Suprapubic skin (tissue), 4 donors: ENCODE data around the gene HAND1. TPM values are rescaled to one million over a fixed set of nuclear protein-coding genes. Genes with fewer than 3 reads are reported as not detected.
A peak's percentile ranks its signal among the peaks of the same experiment; 100 is the strongest.

Source experiments
- DNase-seq, 2 donors: peaks; one replicate each; pipeline ENCODE4 v3.0.0-alpha.2; 2019; ENCODE audit warnings: low spot score in 2 of 2
- H3K27ac ChIP-seq: fragments of 200-600 bp; sonication (generic); one replicate; pipeline ENCODE4 v1.5.1; 2019
- H3K27me3 ChIP-seq: fragments of 200-600 bp; sonication (generic); one replicate; pipeline ENCODE4 v1.5.1; 2019
- H3K36me3 ChIP-seq: fragments of 200-600 bp; sonication (generic); one replicate; pipeline ENCODE4 v1.5.1; 2019
- H3K4me1 ChIP-seq: fragments of 200-600 bp; sonication (generic); one replicate; pipeline ENCODE4 v1.5.1; 2019
- H3K4me3 ChIP-seq: fragments of 200-600 bp; sonication (generic); one replicate; pipeline ENCODE4 v1.5.1; 2019; ENCODE audit warnings: mild to moderate bottlenecking
- H3K9me3 ChIP-seq: fragments of 200-600 bp; sonication (generic); one replicate; pipeline ENCODE4 v1.5.1; 2019
- EP300 ChIP-seq: sonication (generic); formaldehyde crosslinking; IDR thresholded peaks from one replicate; pipeline ENCODE4 v1.6.1; 2017; ENCODE audit warnings: antibody characterized with exemption
- POLR2A ChIP-seq, 2 donors: fragments of 450-650 bp; IDR thresholded peaks; one replicate each; pipeline ENCODE4 v1.6.1; 2017; ENCODE audit warnings: antibody characterized with exemption in 2 of 2, mild to moderate bottlenecking in 2 of 2, moderate library complexity in 2 of 2
- POLR2AphosphoS5 ChIP-seq, 3 donors: sonication (generic); formaldehyde crosslinking; IDR thresholded peaks; one replicate each; pipeline ENCODE4 v1.6.1; 2017; ENCODE audit warnings: antibody characterized with exemption in 3 of 3
- WGBS: methylation state at CpG from one replicate; pipeline ENCODE4 v1.1.5; 2018; 5-methylcytosine and 5-hydroxymethylcytosine counted together
- total RNA-seq, 4 donors: library from RNA; depleted of rRNA; stranded (reverse); fragments of >200 nt; gene quantifications; one replicate each; pipeline ENCODE4 v1.1.0, GENCODE V29; 2016
- TF ChIP-seq, protein P1 (sequence below), 2 donors: fragments of 200-600 bp in 1 of 2; fragments of 450-650 bp in 1 of 2; sonication (generic) in 1 of 2; IDR thresholded peaks; one replicate each; pipeline ENCODE4 v1.5.1; 2016 to 2019; ENCODE audit warnings: antibody characterized with exemption in 2 of 2, mild to moderate bottlenecking in 1 of 2, moderate library complexity in 1 of 2

Gene HAND1
- total RNA-seq, 4 donors from 2014 or later = not detected

DNA sequence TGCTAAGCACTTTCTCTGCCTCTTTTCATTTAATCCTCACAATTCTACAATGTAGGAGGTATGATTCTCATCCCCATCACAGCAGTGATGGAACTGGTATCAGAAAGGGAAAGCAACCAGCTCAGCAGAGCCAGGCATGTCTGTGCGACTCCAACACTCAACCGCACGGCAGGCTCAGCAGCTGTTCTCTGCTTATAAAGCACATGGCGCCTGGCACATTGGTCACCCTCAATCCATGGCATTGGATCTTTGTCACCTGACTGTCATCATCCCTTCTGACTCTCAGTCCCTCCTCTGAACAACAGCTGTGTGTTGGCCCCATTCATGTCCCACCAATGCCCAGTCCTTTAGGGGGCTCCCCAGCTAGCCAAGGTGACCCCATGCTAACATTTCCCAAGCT, 45.1 kb upstream of the HAND1 start:
- H3K4me1 ChIP-seq = peaks cover 11% of the 10 kb centered on the region
- TF ChIP-seq EP300 (no peak), POLR2AphosphoS5 (IDR thresholded peaks at IDR 0.05) (no peak), POLR2A (IDR thresholded peaks at IDR 0.05) (no peak)
- TF ChIP-seq, protein P1, sequence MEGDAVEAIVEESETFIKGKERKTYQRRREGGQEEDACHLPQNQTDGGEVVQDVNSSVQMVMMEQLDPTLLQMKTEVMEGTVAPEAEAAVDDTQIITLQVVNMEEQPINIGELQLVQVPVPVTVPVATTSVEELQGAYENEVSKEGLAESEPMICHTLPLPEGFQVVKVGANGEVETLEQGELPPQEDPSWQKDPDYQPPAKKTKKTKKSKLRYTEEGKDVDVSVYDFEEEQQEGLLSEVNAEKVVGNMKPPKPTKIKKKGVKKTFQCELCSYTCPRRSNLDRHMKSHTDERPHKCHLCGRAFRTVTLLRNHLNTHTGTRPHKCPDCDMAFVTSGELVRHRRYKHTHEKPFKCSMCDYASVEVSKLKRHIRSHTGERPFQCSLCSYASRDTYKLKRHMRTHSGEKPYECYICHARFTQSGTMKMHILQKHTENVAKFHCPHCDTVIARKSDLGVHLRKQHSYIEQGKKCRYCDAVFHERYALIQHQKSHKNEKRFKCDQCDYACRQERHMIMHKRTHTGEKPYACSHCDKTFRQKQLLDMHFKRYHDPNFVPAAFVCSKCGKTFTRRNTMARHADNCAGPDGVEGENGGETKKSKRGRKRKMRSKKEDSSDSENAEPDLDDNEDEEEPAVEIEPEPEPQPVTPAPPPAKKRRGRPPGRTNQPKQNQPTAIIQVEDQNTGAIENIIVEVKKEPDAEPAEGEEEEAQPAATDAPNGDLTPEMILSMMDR (IDR thresholded peaks at IDR 0.05) = no peak
- H3K27ac ChIP-seq = no peak overlapping the region
- DNase-seq = no peak
- no peak overlapping the region for H3K4me3 ChIP-seq
- H3K36me3 ChIP-seq = no peaks in the 10 kb centered on the region
- H3K9me3 ChIP-seq = no peaks in the 10 kb centered on the region
- WGBS = 86% methylated on average over 4 of the region's 4 CpGs
- H3K27me3 ChIP-seq = peaks cover 16% of the 10 kb centered on the region

DNA sequence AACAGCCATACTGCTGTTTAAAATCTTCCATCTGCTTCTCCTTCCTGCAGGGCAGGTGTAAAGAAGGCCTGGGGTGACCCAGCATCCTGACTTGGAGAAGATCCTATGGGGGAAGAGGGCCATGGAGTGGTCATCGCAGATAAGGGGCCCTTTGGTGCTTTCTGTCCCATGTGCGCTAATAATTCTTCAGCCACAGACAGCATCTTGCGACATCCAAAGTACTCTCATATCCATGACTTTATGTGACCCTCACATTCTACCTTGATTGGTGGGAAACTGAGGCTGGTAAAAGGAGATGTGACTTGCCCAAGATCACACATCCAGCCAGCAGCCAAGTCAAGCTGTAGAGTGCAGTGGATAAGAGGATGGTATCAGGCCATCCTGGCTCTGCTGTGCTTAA, 44.3 kb upstream of the HAND1 start:
- Histone ChIP-seq H3K4me1 (peaks cover 11% of the 10 kb centered on the region), H3K27me3 (peaks cover 24% of the 10 kb centered on the region), H3K27ac (no peak overlapping the region), H3K4me3 (no peak overlapping the region), H3K9me3 (no peaks in the 10 kb centered on the region), H3K36me3 (no peaks in the 10 kb centered on the region)
- no peak for DNase-seq
- 92% methylated on average over 3 of the region's 3 CpGs for WGBS
- TF ChIP-seq POLR2A (IDR thresholded peaks at IDR 0.05) (no peak), POLR2AphosphoS5 (IDR thresholded peaks at IDR 0.05) (no peak), EP300 (no peak)
- TF ChIP-seq, protein P1 (IDR thresholded peaks at IDR 0.05) = no peak

DNA sequence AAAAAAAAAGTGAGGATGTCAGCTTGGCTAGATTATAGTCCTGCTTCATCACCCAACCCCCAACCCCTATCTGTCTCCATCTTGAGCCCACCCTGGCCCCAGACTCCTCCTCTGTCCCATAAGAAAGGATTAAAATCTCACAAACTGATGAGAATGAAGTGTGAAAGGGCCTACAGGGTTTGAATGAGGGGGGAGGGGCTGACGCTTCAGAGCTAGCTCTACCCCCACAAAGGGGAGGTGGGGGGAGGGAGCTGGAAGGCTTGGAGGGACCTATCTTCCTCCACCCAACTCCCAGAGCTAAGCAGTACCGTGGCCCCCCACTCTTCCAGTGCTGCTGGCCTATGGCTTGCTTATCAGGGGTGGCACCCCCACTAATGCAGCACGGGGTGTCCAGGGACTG, 43.7 kb upstream of the HAND1 start:
- Histone ChIP-seq H3K9me3 (no peaks in the 10 kb centered on the region), H3K4me1 (peaks cover 11% of the 10 kb centered on the region), H3K4me3 (no peak overlapping the region), H3K36me3 (no peaks in the 10 kb centered on the region), H3K27me3 (peaks cover 25% of the 10 kb centered on the region), H3K27ac (no peak overlapping the region)
- 68% methylated on average over 3 of the region's 3 CpGs for WGBS
- DNase-seq = no peak
- TF ChIP-seq, protein P1 (IDR thresholded peaks at IDR 0.05) = no peak
- no peak for TF ChIP-seq POLR2A (IDR thresholded peaks at IDR 0.05)
- no peak for TF ChIP-seq POLR2AphosphoS5 (IDR thresholded peaks at IDR 0.05)
- no peak for TF ChIP-seq EP300

DNA sequence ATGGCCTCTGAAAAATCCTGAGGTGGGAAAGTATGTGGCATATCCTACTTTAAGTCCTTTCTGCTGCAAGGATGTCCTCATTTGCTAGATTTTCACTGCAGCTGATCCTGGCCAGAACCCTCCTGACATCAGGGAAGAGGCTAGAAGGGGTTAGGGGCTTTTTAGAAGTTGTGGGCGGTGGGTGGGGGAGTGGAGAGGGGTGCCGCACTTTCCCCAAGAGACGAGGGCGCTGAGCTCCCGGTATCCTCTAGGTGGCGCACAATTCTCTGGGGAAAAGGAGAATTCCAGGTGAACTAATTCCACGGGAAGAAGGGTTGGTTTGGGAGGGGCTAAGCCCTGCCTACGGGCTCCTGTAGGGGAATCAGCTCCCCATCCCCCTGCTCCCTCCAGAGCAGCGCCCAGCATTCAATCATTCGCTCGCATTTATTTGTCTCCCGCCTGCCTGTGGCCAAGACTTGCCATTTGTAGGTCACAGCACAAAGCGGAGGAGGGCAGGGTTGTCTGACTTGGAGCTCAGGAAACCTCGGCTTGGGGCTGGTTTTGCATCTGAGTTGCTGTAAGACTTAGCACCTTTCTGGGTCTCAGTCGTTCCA, 42.9 kb upstream of the HAND1 start:
- H3K4me3 ChIP-seq = no peak overlapping the region
- H3K4me1 ChIP-seq = peaks cover 11% of the 10 kb centered on the region
- peaks cover 29% of the 10 kb centered on the region for H3K27me3 ChIP-seq
- no peaks in the 10 kb centered on the region for H3K36me3 ChIP-seq
- no peak for DNase-seq
- no peaks in the 10 kb centered on the region for H3K9me3 ChIP-seq
- no peak overlapping the region for H3K27ac ChIP-seq
- TF ChIP-seq, protein P1 (IDR thresholded peaks at IDR 0.05) = peak in 1 of 2 donors; percentile 67
- no peak for TF ChIP-seq EP300
- WGBS = 10% methylated on average over 8 of the region's 15 CpGs

DNA sequence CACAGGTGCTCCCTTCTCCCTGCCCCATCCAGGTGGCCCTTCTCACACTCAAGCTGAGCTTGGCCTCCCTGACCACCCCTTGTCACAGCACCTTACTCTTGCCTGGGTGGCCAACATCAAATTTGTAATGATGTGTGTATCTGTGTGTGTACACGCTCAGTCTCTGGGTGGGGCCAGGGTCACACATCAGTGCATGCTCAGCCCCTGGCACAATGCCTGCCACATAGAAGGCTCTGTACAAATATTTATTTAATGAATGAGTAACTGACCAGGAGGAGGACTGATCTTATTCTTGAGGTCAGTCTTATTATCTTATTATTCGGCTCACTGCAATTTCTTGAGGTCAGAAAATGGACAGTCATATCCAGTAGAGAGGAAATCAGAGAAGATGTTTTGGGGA, 41.3 kb upstream of the HAND1 start:
- TF ChIP-seq, protein P1 (IDR thresholded peaks at IDR 0.05) = no peak
- no peak for TF ChIP-seq POLR2AphosphoS5 (IDR thresholded peaks at IDR 0.05)
- no peak for TF ChIP-seq POLR2A (IDR thresholded peaks at IDR 0.05)
- no peak for TF ChIP-seq EP300
- Histone ChIP-seq H3K4me1 (peaks cover 11% of the 10 kb centered on the region), H3K4me3 (no peak overlapping the region), H3K9me3 (no peaks in the 10 kb centered on the region), H3K27ac (no peak overlapping the region), H3K27me3 (peaks cover 40% of the 10 kb centered on the region), H3K36me3 (no peaks in the 10 kb centered on the region)
- DNase-seq = no peak
- 96% methylated on average over 2 of the region's 2 CpGs for WGBS
